Thyroid gland (tissue), 4 donors: ENCODE data around the gene AGMO. TPM values are rescaled to one million over a fixed set of nuclear protein-coding genes. Genes with fewer than 3 reads are reported as not detected.

Source experiments
- DNase-seq, 2 donors: peaks; one replicate each; pipeline ENCODE4 v3.0.0-alpha.2; 2019
- H3K27ac ChIP-seq, 3 donors: fragments of 200-600 bp; sonication (generic); 1 replicate in 2 of 3; 2 replicates in 1 of 3; pipeline ENCODE4 v1.5.1; 2016 to 2019; ENCODE audit warnings: mild to moderate bottlenecking in 1 of 3, moderate library complexity in 1 of 3
- H3K27me3 ChIP-seq: fragments of 200-600 bp; sonication (generic); one replicate; pipeline ENCODE4 v1.5.1; 2019
- H3K36me3 ChIP-seq, 2 donors: fragments of 200-600 bp; sonication (generic); one replicate each; pipeline ENCODE4 v1.5.1; 2016 to 2019
- H3K4me1 ChIP-seq, 2 donors: fragments of 200-600 bp; sonication (generic); one replicate each; pipeline ENCODE4 v1.5.1; 2017 to 2019
- H3K4me3 ChIP-seq, 3 donors: fragments of 200-600 bp; sonication (generic); replicated peaks in 1 of 3; 1 replicate in 2 of 3; 2 replicates in 1 of 3; pipeline ENCODE4 v1.5.1; 2016; ENCODE audit warnings: mild to moderate bottlenecking in 1 of 3
- H3K9me3 ChIP-seq: fragments of 200-600 bp; sonication (generic); one replicate; pipeline ENCODE4 v1.5.1; 2017
- CTCF ChIP-seq, 6 experiments: fragments of 200-600 bp in 3 of 6; fragments of 450-650 bp in 3 of 6; sonication (generic) in 3 of 6; IDR thresholded peaks; one replicate each; pipeline ENCODE4 v1.5.1; 2016 to 2019; ENCODE audit warnings: antibody characterized with exemption in 6 of 6, mild to moderate bottlenecking in 2 of 6, inconsistent platforms in 1 of 6, moderate library complexity in 1 of 6
- POLR2A ChIP-seq, 2 donors: fragments of 450-650 bp; IDR thresholded peaks; one replicate each; pipeline ENCODE4 v1.6.1; 2017; ENCODE audit warnings: antibody characterized with exemption in 2 of 2, mild to moderate bottlenecking in 2 of 2, moderate library complexity in 1 of 2
- WGBS, 2 donors: methylation state at CpG; one replicate each; pipeline ENCODE4 v1.1.5; 2017; 5-methylcytosine and 5-hydroxymethylcytosine counted together
- intact Hi-C: fragments of 100-400 bp; cut with DNase I; formaldehyde crosslinking; loops from one replicate; pipeline ENCODE4 v1.15.1; 2023
- total RNA-seq, 4 donors: library from RNA; depleted of rRNA; stranded (reverse); fragments of >200 nt; gene quantifications; one replicate each; pipeline ENCODE4 v1.2.3, GENCODE V29; 2016

AGMO gene
- total RNA-seq, 4 donors from 2014 or later, result 0.83 to 2.0 (median 1.8) TPM

DNA sequence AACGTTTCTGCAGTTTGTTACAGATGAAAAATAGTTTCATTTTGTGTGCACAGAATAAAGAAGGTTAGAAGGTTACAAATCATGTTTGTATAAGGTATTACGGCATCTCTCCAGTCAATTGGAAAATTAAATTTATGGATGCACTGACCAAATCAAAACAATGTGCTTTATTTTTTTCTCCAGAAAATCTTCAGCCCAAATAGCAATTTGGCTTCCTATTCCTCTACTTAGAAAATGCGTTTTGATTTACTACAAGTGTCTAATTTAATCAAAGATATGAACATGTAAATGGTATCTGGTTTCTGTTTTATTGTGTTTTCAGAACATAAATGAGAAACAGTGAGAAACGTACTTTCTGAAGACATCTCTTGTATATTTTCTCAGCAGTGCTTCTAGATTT, 63.4 kb downstream of the AGMO start:
- Histone ChIP-seq H3K27ac (no peak overlapping the region), H3K36me3 (no peaks in the 10 kb centered on the region), H3K9me3 (no peaks in the 10 kb centered on the region), H3K4me1 (no peaks in the 10 kb centered on the region), H3K27me3 (no peaks in the 10 kb centered on the region), H3K4me3 (no peak overlapping the region)
- TF ChIP-seq CTCF (IDR thresholded peaks at IDR 0.05), result no peak
- no peak for TF ChIP-seq POLR2A (IDR thresholded peaks at IDR 0.05)
- DNase-seq, result no peak
- intact Hi-C loops, result no loop called here
- 55 to 72% methylated on average over 4 of the region's 4 CpGs for WGBS, 2 donors

GRCh38 chr7:15495170-15495569, 66.6 kb downstream of the AGMO start:
- Histone ChIP-seq H3K4me3 (no peak overlapping the region), H3K27ac (no peak overlapping the region), H3K4me1 (no peaks in the 10 kb centered on the region), H3K27me3 (no peaks in the 10 kb centered on the region), H3K36me3 (no peaks in the 10 kb centered on the region), H3K9me3 (no peaks in the 10 kb centered on the region)
- no peak for TF ChIP-seq CTCF (IDR thresholded peaks at IDR 0.05)
- TF ChIP-seq POLR2A (IDR thresholded peaks at IDR 0.05), result no peak
- intact Hi-C loops, result no loop called here
- WGBS, 2 donors, result 47 to 51% methylated on average over 2 of the region's 2 CpGs
- DNase-seq, result no peak

DNA sequence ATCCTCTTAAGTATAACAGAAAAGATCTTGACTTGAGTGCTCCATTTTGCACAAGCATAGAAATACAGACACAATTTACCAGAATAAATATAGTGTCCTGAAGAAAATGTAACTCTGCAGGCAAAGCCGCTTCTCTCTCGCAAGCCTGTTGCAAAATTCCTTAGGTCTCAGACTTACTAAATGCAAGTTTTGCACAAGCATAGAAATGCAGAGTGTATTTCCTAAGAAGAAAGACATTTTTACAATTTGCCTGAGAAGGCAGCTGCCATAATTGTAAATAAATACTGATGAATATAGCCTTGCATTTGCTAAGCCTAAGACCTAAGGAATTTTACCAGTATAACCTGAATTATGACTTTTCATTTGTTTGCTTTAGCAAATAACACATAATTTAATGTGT, 67.1 kb downstream of the AGMO start:
- no peak overlapping the region for H3K27ac ChIP-seq
- 47 to 77% methylated on average over 2 of the region's 2 CpGs for WGBS, 2 donors
- intact Hi-C loops, result no loop called here
- no peak for DNase-seq
- no peaks in the 10 kb centered on the region for H3K27me3 ChIP-seq
- H3K9me3 ChIP-seq, result no peaks in the 10 kb centered on the region
- no peak overlapping the region for H3K4me3 ChIP-seq
- TF ChIP-seq CTCF (IDR thresholded peaks at IDR 0.05), result no peak
- TF ChIP-seq POLR2A (IDR thresholded peaks at IDR 0.05), result no peak
- H3K36me3 ChIP-seq, result no peaks in the 10 kb centered on the region
- H3K4me1 ChIP-seq, result no peaks in the 10 kb centered on the region

- intact Hi-C loops, result no loop called here
- Histone ChIP-seq H3K4me1 (no peaks in the 10 kb centered on the region), H3K27me3 (no peaks in the 10 kb centered on the region), H3K36me3 (no peaks in the 10 kb centered on the region), H3K27ac (no peak overlapping the region), H3K9me3 (no peaks in the 10 kb centered on the region), H3K4me3 (no peak overlapping the region)
- no peak for TF ChIP-seq CTCF (IDR thresholded peaks at IDR 0.05)
- 50 to 72% methylated on average over 2 of the region's 2 CpGs for WGBS, 2 donors
- no peak for DNase-seq
Observed at GRCh38 chr7:15491361-15491760, 70.5 kb downstream of the AGMO start.

- Histone ChIP-seq H3K27ac (no peak overlapping the region), H3K27me3 (no peaks in the 10 kb centered on the region), H3K4me3 (no peak overlapping the region), H3K4me1 (no peaks in the 10 kb centered on the region), H3K9me3 (no peaks in the 10 kb centered on the region), H3K36me3 (no peaks in the 10 kb centered on the region)
- WGBS, 2 donors, result 71 to 90% methylated on average over 1 of the region's 1 CpG
- intact Hi-C loops, result no loop called here
- TF ChIP-seq POLR2A (IDR thresholded peaks at IDR 0.05) (no peak), CTCF (IDR thresholded peaks at IDR 0.05) (no peak)
- no peak for DNase-seq
Observed at GRCh38 chr7:15490291-15490690, 71.5 kb downstream of the AGMO start.
